SK-N-SH (cell line): Measurements from ENCODE around the gene PCBP4. TPM values are rescaled to one million over a fixed set of nuclear protein-coding genes. Genes with fewer than 3 reads are reported as not detected.

Source experiments
- CTCF ChIA-PET: fragments of 300-600, 350-600 bp; formaldehyde crosslinking; extraction: SDS; loops from one replicate; lab custom pipeline; 2021; lab: Yijun Ruan, JAX
- POLR2A ChIA-PET: fragments of 350-600 bp; sonication (Branson Sonifier 250); formaldehyde crosslinking; extraction: SDS; loops from one replicate; lab custom pipeline; 2020; ENCODE audit warnings: antibody characterized with exemption, inconsistent platforms; lab: Yijun Ruan, JAX
- DNase-seq: peaks from one replicate; pipeline ENCODE4 v3.0.0; 2012
- H2AFZ ChIP-seq: fragments of 200-600 bp; sonication (generic); 2 replicates; pipeline ENCODE4 v1.8.1; 2016; ENCODE audit warnings: antibody characterized with exemption, mild to moderate bottlenecking, low read depth
- H3F3A ChIP-seq: fragments of 200-600 bp; sonication (generic); replicated peaks from 2 replicates; pipeline ENCODE3; 2016; ENCODE audit warnings: antibody characterized with exemption, mild to moderate bottlenecking; ENCODE audit not compliant: insufficient read depth
- H3K27ac ChIP-seq, 2 experiments: fragments of 200-500 bp in 1 of 2; fragments of 200-600 bp in 1 of 2; sonication (Bioruptor generic) in 1 of 2; sonication (generic), shearing (Covaris generic) in 1 of 2; 2 replicates each; pipeline versions ENCODE4 v1.5.1 to v1.6.1; 2014 to 2016; ENCODE audit warnings: low read depth in 2 of 2, inconsistent platforms in 1 of 2, low read length in 1 of 2, mild to moderate bottlenecking in 1 of 2, mixed read lengths in 1 of 2
- H3K27me3 ChIP-seq: fragments of 200-600 bp; sonication (generic), shearing (Covaris generic); 2 replicates; pipeline ENCODE4 v1.6.1; 2016; ENCODE audit warnings: mixed run types; ENCODE audit not compliant: insufficient read depth
- H3K36me3 ChIP-seq, 2 experiments: fragments of 200-500 bp in 1 of 2; fragments of 200-600 bp in 1 of 2; sonication (Bioruptor generic) in 1 of 2; sonication (generic) in 1 of 2; replicated peaks in 1 of 2; 2 replicates each; pipeline versions ENCODE3 to v1.5.1; 2014 to 2016; ENCODE audit warnings: low read length in 1 of 2, mild to moderate bottlenecking in 1 of 2; ENCODE audit not compliant: insufficient read depth in 2 of 2, control insufficient read depth in 1 of 2
- H3K4me1 ChIP-seq, 2 experiments: fragments of 200-500 bp in 1 of 2; fragments of 200-600 bp in 1 of 2; sonication (Bioruptor generic) in 1 of 2; sonication (generic), shearing (Covaris generic) in 1 of 2; 2 replicates each; pipeline versions ENCODE4 v1.5.1 to v1.6.1; 2014 to 2016; ENCODE audit warnings: low read depth in 1 of 2, low read length in 1 of 2, mixed run types in 1 of 2; ENCODE audit not compliant: insufficient read depth in 2 of 2, control insufficient read depth in 1 of 2
- H3K4me2 ChIP-seq: fragments of 200-600 bp; sonication (generic), shearing (Covaris generic); 2 replicates; pipeline ENCODE4 v1.6.1; 2017; ENCODE audit warnings: mixed run types
- H3K4me3 ChIP-seq, 2 experiments: fragments of 200-500 bp in 1 of 2; fragments of 200-600 bp in 1 of 2; sonication (Bioruptor generic) in 1 of 2; sonication (generic), shearing (Covaris generic) in 1 of 2; 2 replicates each; pipeline versions ENCODE4 v1.5.1 to v1.8.1; 2014 to 2016; ENCODE audit warnings: low read depth in 2 of 2, inconsistent platforms in 1 of 2, low read length in 1 of 2, mild to moderate bottlenecking in 1 of 2, mixed read lengths in 1 of 2, moderate library complexity in 1 of 2
- H3K79me2 ChIP-seq: fragments of 200-600 bp; sonication (generic); 2 replicates; pipeline ENCODE4 v1.8.1; 2017; ENCODE audit warnings: mild to moderate bottlenecking; ENCODE audit not compliant: insufficient read depth
- H3K9ac ChIP-seq: fragments of 200-600 bp; sonication (generic); 2 replicates; pipeline ENCODE4 v1.6.1; 2017; ENCODE audit warnings: mixed run types
- H3K9me2 ChIP-seq: fragments of 200-600 bp; sonication (generic); 2 replicates; pipeline ENCODE4 v1.6.1; 2017; ENCODE audit warnings: mixed run types
- H3K9me3 ChIP-seq: fragments of 200-600 bp; sonication (generic); 2 replicates; pipeline ENCODE4 v1.6.1; 2017; ENCODE audit warnings: mixed run types, mild to moderate bottlenecking, moderate library complexity
- H4K20me1 ChIP-seq: fragments of 200-600 bp; sonication (generic); 2 replicates; pipeline ENCODE4 v1.6.1; 2017; ENCODE audit warnings: mild to moderate bottlenecking, mixed run types; ENCODE audit not compliant: insufficient read depth
- CHD2 ChIP-seq: fragments of 150-350 bp; IDR thresholded peaks from 2 replicates; pipeline ENCODE4 v1.6.1; 2018; ENCODE audit warnings: low read length; ENCODE audit not compliant: partially characterized antibody
- EZH2phosphoT487 ChIP-seq: fragments of 200-600 bp; sonication (generic); IDR thresholded peaks from 2 replicates; pipeline ENCODE4 v1.6.1; 2017; ENCODE audit warnings: low read depth, mixed run types, mild to moderate bottlenecking, antibody characterized with exemption, moderate library complexity, borderline replicate concordance
- FOXM1 ChIP-seq: IDR thresholded peaks from 2 replicates; pipeline ENCODE4 v1.4.0; 2012; ENCODE audit warnings: low read depth, mild to moderate bottlenecking
- GABPA ChIP-seq: IDR thresholded peaks from 2 replicates; pipeline ENCODE4 v1.4.0; 2012; ENCODE audit warnings: low read depth, mild to moderate bottlenecking
- JUND ChIP-seq: IDR thresholded peaks from 2 replicates; pipeline ENCODE4 v1.4.0; 2012
- NFIC ChIP-seq: IDR thresholded peaks from 2 replicates; pipeline ENCODE4 v1.4.0; 2012; ENCODE audit warnings: borderline replicate concordance
- POLR2AphosphoS5 ChIP-seq: IDR thresholded peaks from 2 replicates; pipeline ENCODE4 v1.6.1; 2012; ENCODE audit warnings: low read depth, low read length
- RAD21 ChIP-seq: IDR thresholded peaks from 2 replicates; pipeline ENCODE4 v1.6.1; 2012; ENCODE audit warnings: mild to moderate bottlenecking, low read length
- RXRA ChIP-seq: IDR thresholded peaks from 2 replicates; pipeline ENCODE4 v1.4.0; 2012; ENCODE audit warnings: low read depth, mild to moderate bottlenecking, borderline replicate concordance
- SIN3A ChIP-seq: IDR thresholded peaks from 2 replicates; pipeline ENCODE4 v1.6.1; 2012; ENCODE audit warnings: low read depth, mild to moderate bottlenecking, low read length, moderate library complexity, borderline replicate concordance
- SMC3 ChIP-seq: IDR thresholded peaks from 2 replicates; pipeline ENCODE4 v1.6.1; 2012; ENCODE audit warnings: low read depth, low read length, improper control_type of control experiment
- TCF12 ChIP-seq: IDR thresholded peaks from 2 replicates; pipeline ENCODE4 v1.4.0; 2012
- TEAD4 ChIP-seq: IDR thresholded peaks from 2 replicates; pipeline ENCODE4 v1.4.0; 2012; ENCODE audit warnings: mild to moderate bottlenecking, borderline replicate concordance; ENCODE audit not compliant: insufficient read depth
- ZBTB33 ChIP-seq: IDR thresholded peaks from 2 replicates; pipeline ENCODE4 v1.4.0; 2012; ENCODE audit warnings: low read depth, borderline replicate concordance
- WGBS: methylation state at CpG from one replicate; pipeline ENCODE4 v1.1.6; 2017; ENCODE audit warnings: low lambda C conversion rate; 5-methylcytosine and 5-hydroxymethylcytosine counted together
- polyA plus RNA-seq, 3 experiments: library from polyadenylated mRNA; depleted of rRNA; stranded (reverse); fragments of >200 nt; gene quantifications; 2 replicates each; pipeline ENCODE4 v1.2.3, GENCODE V29; 2012
- TF ChIP-seq, protein P1 (sequence below): fragments of 200-600 bp; sonication (generic); IDR thresholded peaks from 2 replicates; pipeline ENCODE4 v1.6.1; 2017; ENCODE audit warnings: antibody characterized with exemption, mild to moderate bottlenecking, moderate library complexity
- TF ChIP-seq, protein P2 (sequence below): IDR thresholded peaks from 2 replicates; pipeline ENCODE4; 2012

Gene PCBP4
- polyA plus RNA-seq, 1 of the 3 experiments (the other 2 are of a cell fraction): 97.4 TPM

GRCh38 chr3:52013802-52014598 is 46.7 kb upstream of the PCBP4 start (continued):
- TF ChIP-seq, protein P1, sequence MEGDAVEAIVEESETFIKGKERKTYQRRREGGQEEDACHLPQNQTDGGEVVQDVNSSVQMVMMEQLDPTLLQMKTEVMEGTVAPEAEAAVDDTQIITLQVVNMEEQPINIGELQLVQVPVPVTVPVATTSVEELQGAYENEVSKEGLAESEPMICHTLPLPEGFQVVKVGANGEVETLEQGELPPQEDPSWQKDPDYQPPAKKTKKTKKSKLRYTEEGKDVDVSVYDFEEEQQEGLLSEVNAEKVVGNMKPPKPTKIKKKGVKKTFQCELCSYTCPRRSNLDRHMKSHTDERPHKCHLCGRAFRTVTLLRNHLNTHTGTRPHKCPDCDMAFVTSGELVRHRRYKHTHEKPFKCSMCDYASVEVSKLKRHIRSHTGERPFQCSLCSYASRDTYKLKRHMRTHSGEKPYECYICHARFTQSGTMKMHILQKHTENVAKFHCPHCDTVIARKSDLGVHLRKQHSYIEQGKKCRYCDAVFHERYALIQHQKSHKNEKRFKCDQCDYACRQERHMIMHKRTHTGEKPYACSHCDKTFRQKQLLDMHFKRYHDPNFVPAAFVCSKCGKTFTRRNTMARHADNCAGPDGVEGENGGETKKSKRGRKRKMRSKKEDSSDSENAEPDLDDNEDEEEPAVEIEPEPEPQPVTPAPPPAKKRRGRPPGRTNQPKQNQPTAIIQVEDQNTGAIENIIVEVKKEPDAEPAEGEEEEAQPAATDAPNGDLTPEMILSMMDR: no peak
- TF ChIP-seq, protein P2, sequence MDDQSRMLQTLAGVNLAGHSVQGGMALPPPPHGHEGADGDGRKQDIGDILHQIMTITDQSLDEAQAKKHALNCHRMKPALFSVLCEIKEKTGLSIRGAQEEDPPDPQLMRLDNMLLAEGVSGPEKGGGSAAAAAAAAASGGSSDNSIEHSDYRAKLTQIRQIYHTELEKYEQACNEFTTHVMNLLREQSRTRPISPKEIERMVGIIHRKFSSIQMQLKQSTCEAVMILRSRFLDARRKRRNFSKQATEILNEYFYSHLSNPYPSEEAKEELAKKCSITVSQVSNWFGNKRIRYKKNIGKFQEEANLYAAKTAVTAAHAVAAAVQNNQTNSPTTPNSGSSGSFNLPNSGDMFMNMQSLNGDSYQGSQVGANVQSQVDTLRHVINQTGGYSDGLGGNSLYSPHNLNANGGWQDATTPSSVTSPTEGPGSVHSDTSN: no peak
- TF ChIP-seq GABPA: no peak
- no peak for TF ChIP-seq TCF12

GRCh38 chr3:52012699-52013098 is 45.4 kb upstream of the PCBP4 start:
- POLR2A ChIA-PET: interaction anchor here (1.1 to 1.6 kb wide), 3 partner anchors 8 to 18 kb away, joined by 3 to 8 read pairs (median 4); no protein-coding TSS in a partner anchor
- H3K9me2 ChIP-seq: no peaks in the 10 kb centered on the region
- no peaks in the 10 kb centered on the region for H4K20me1 ChIP-seq
- no peak for DNase-seq
- no peaks in the 10 kb centered on the region for H3F3A ChIP-seq
- no peaks in the 10 kb centered on the region for H3K27me3 ChIP-seq
- H3K27ac ChIP-seq: peak overlapping the region in 1 of 2 experiments; percentile 98; a peak in 1 of 4 replicates
- no peaks in the 10 kb centered on the region for H3K79me2 ChIP-seq
- no peaks in the 10 kb centered on the region for H3K9me3 ChIP-seq
- TF ChIP-seq, protein P1: no peak
- TF ChIP-seq SIN3A (no peak), JUND (no peak), NFIC (no peak), FOXM1 (no peak), RAD21 (no peak), TCF12 (no peak), TEAD4 (no peak), POLR2AphosphoS5 (no peak), GABPA (no peak), SMC3 (no peak), CHD2 (no peak), ZBTB33 (no peak), EZH2phosphoT487 (no peak), RXRA (no peak)
- TF ChIP-seq, all 33 proteins: peak for 0
- Histone ChIP-seq H3K4me1 (peaks cover 0 to 52% of the 10 kb centered on the region in 2 experiments; a peak in 1 of 4 replicates), H2AFZ (no peak overlapping the region), H3K4me3 (no peak overlapping the region), H3K9ac (no peak overlapping the region), H3K36me3 (no peaks in the 10 kb centered on the region), H3K4me2 (no peak overlapping the region)
- WGBS: 92% methylated on average over 6 of the region's 7 CpGs
- CTCF ChIA-PET: interaction anchor here (1.1 to 24.7 kb wide), 5 partner anchors 8 to 110 kb away, joined by 3 to 983 read pairs (median 12); partner anchors contain the start of genes ABHD14A, ABHD14B and DUSP7
